Prostate gland (tissue), 2 donors: ENCODE data around the gene SUV39H2.

Source experiments
- POLR2AphosphoS5 ChIP-seq: sonication (generic); formaldehyde crosslinking; IDR thresholded peaks from one replicate; pipeline ENCODE4 v1.6.1; 2017; ENCODE audit warnings: antibody characterized with exemption
- TF ChIP-seq, protein P1 (sequence below), 4 experiments: fragments of 200-600 bp in 2 of 4; fragments of 450-650 bp in 2 of 4; sonication (generic) in 2 of 4; IDR thresholded peaks; 1 replicate in 3 of 4; 2 replicates in 1 of 4; pipeline ENCODE4 v1.5.1; 2016 to 2019; ENCODE audit warnings: antibody characterized with exemption in 4 of 4, mild to moderate bottlenecking in 2 of 4, moderate library complexity in 2 of 4

DNA sequence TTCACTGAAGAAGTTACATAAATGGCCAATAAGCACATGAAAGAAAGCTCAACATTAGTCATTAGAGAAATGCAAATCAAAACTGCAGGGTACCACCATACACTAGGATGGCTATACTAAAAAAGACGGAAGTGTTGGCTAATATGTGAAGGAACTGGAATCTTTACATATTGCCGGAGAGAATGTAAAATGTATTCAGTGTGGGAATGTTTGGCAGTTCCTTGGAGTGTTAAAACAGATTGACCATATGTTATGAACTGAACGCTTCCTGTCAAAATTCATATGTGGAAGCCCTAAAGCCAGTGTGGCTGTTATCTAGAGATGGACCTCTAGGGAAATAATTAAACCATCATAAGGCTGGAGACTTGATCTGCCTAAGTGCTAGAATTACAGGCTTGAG lies 33.1 kb downstream of the SUV39H2 start:
- TF ChIP-seq, protein P1, sequence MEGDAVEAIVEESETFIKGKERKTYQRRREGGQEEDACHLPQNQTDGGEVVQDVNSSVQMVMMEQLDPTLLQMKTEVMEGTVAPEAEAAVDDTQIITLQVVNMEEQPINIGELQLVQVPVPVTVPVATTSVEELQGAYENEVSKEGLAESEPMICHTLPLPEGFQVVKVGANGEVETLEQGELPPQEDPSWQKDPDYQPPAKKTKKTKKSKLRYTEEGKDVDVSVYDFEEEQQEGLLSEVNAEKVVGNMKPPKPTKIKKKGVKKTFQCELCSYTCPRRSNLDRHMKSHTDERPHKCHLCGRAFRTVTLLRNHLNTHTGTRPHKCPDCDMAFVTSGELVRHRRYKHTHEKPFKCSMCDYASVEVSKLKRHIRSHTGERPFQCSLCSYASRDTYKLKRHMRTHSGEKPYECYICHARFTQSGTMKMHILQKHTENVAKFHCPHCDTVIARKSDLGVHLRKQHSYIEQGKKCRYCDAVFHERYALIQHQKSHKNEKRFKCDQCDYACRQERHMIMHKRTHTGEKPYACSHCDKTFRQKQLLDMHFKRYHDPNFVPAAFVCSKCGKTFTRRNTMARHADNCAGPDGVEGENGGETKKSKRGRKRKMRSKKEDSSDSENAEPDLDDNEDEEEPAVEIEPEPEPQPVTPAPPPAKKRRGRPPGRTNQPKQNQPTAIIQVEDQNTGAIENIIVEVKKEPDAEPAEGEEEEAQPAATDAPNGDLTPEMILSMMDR (IDR thresholded peaks at IDR 0.05) = no peak
- TF ChIP-seq POLR2AphosphoS5 = no peak
